GM23338 (cell line): ENCODE data around the gene FOXP1.

Experiments used
- CREB1 ChIP-seq: fragments of 250-450 bp; sonication (Bioruptor Pico); IDR thresholded peaks from 2 replicates; pipeline ENCODE4 v1.5.0; 2020; ENCODE audit warnings: low read depth, mild to moderate bottlenecking, moderate library complexity
- CTCF ChIP-seq, 2 experiments: fragments of 200-600 bp in 1 of 2; sonication (generic) in 1 of 2; conservative IDR thresholded peaks; 2 replicates each; pipeline versions ENCODE4 v1.5.1 to v1.6.1; 2016 to 2017; ENCODE audit warnings: antibody characterized with exemption in 2 of 2, low read depth in 2 of 2, mild to moderate bottlenecking in 2 of 2, moderate library complexity in 1 of 2
- EZH2 ChIP-seq: fragments of 200-600 bp; sonication (generic); IDR thresholded peaks from one replicate; pipeline ENCODE4 v1.8.0; 2017; ENCODE audit warnings: antibody characterized with exemption, mild to moderate bottlenecking, low read depth; ENCODE audit not compliant: unreplicated experiment
- EZH2phosphoT487 ChIP-seq: fragments of 200-600 bp; sonication (generic); IDR thresholded peaks from one replicate; pipeline ENCODE4 v1.8.1; 2018; ENCODE audit warnings: antibody characterized with exemption; ENCODE audit not compliant: unreplicated experiment
- JUNB ChIP-seq: IDR thresholded peaks from one replicate; pipeline ENCODE4 v1.6.1; 2016; ENCODE audit warnings: antibody characterized with exemption; ENCODE audit not compliant: unreplicated experiment
- POLR2AphosphoS5 ChIP-seq: IDR thresholded peaks from 2 replicates; pipeline ENCODE4 v1.6.1; 2016; ENCODE audit warnings: antibody characterized with exemption, low read depth
- REST ChIP-seq: IDR thresholded peaks from one replicate; pipeline ENCODE4 v1.6.1; 2018; ENCODE audit warnings: antibody characterized with exemption; ENCODE audit not compliant: unreplicated experiment
- ZNF114 ChIP-seq: fragments of 250-450 bp; sonication (Bioruptor Pico); IDR thresholded peaks from 2 replicates; pipeline ENCODE4 v1.5.0; 2020; ENCODE audit warnings: mild to moderate bottlenecking, moderate library complexity
- ZNF331 ChIP-seq: fragments of 250-450 bp; sonication (Bioruptor Pico); IDR thresholded peaks from 2 replicates; pipeline ENCODE4 v1.5.0; 2020; ENCODE audit warnings: low read depth, mild to moderate bottlenecking, moderate library complexity

GRCh38 chr3:70919661-70920060 is 663.9 kb downstream of the FOXP1 start:
- TF ChIP-seq EZH2 = no peak
- no peak for TF ChIP-seq CTCF (conservative IDR thresholded peaks at IDR 0.05; ENCODE audit: low read depth in 2 of 2)
- TF ChIP-seq POLR2AphosphoS5 = no peak
- TF ChIP-seq EZH2phosphoT487 = no peak
- no peak for TF ChIP-seq JUNB
- TF ChIP-seq ZNF114 (CRISPR knock-in tag) = no peak
- no peak for TF ChIP-seq REST
- TF ChIP-seq ZNF331 (CRISPR knock-in tag) = no peak
- TF ChIP-seq CREB1 (CRISPR knock-in tag) = no peak
